OCI-M2 (cell line): Measurements from ENCODE around the gene MTTP.

Experiments used
- DNase-seq: peaks from one replicate; lab custom pipeline; 2025; ENCODE audit not compliant: unreplicated experiment; lab: John Stamatoyannopoulos, UW

The MTTP gene

GRCh38 chr4:99591757-99592156 is 17.1 kb downstream of the MTTP start:
- no peak for DNase-seq

GRCh38 chr4:99593781-99594641 is 19.4 kb downstream of the MTTP start:
- DNase-seq = no peak

- no peak for DNase-seq
These were observed 20.2 kb downstream of the MTTP start for GRCh38 chr4:99594818-99595217.

- no peak for DNase-seq
These were observed 32.1 kb downstream of the MTTP start for GRCh38 chr4:99606716-99607115.

- DNase-seq = no peak
These were observed 33.8 kb downstream of the MTTP start for GRCh38 chr4:99608417-99608816.

GRCh38 chr4:99610605-99611175 is 36.1 kb downstream of the MTTP start:
- no peak for DNase-seq

GRCh38 chr4:99612281-99612680 is 37.7 kb downstream of the MTTP start:
- no peak for DNase-seq

- DNase-seq = no peak
These were observed 38.1 kb downstream of the MTTP start for GRCh38 chr4:99612704-99613103.

- no peak for DNase-seq
These were observed 39.9 kb downstream of the MTTP start for GRCh38 chr4:99614491-99614890.

- DNase-seq = no peak
These were observed 40.7 kb downstream of the MTTP start for GRCh38 chr4:99615170-99615820.

GRCh38 chr4:99617374-99617773 is 42.8 kb downstream of the MTTP start:
- DNase-seq = no peak

- DNase-seq = no peak
These were observed 47.7 kb downstream of the MTTP start for GRCh38 chr4:99622341-99622740.

GRCh38 chr4:99624141-99624719 is 49.6 kb downstream of the MTTP start:
- DNase-seq = no peak

- no peak for DNase-seq
These were observed 50.7 kb downstream of the MTTP start for GRCh38 chr4:99625369-99625768.

GRCh38 chr4:99628040-99628439 is 53.4 kb downstream of the MTTP start:
- no peak for DNase-seq

- DNase-seq = no peak
These were observed 55.4 kb downstream of the MTTP start for GRCh38 chr4:99629962-99630554.

- DNase-seq = no peak
These were observed 56.3 kb downstream of the MTTP start for GRCh38 chr4:99630857-99631360.

GRCh38 chr4:99633772-99634171 is 59.1 kb downstream of the MTTP start:
- no peak for DNase-seq

- no peak for DNase-seq
These were observed 60.2 kb downstream of the MTTP start for GRCh38 chr4:99634742-99635360.

- DNase-seq = no peak
These were observed 61.0 kb downstream of the MTTP start for GRCh38 chr4:99635601-99636000.

GRCh38 chr4:99636422-99636821 is 61.8 kb downstream of the MTTP start:
- no peak for DNase-seq
